ENCODE data around the gene PCDHGB4.

GRCh38 chr5:141398608-141399007 is 11.1 kb downstream of the PCDHGB4 start:
- TF ChIP-seq, protein P1, sequence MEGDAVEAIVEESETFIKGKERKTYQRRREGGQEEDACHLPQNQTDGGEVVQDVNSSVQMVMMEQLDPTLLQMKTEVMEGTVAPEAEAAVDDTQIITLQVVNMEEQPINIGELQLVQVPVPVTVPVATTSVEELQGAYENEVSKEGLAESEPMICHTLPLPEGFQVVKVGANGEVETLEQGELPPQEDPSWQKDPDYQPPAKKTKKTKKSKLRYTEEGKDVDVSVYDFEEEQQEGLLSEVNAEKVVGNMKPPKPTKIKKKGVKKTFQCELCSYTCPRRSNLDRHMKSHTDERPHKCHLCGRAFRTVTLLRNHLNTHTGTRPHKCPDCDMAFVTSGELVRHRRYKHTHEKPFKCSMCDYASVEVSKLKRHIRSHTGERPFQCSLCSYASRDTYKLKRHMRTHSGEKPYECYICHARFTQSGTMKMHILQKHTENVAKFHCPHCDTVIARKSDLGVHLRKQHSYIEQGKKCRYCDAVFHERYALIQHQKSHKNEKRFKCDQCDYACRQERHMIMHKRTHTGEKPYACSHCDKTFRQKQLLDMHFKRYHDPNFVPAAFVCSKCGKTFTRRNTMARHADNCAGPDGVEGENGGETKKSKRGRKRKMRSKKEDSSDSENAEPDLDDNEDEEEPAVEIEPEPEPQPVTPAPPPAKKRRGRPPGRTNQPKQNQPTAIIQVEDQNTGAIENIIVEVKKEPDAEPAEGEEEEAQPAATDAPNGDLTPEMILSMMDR (IDR thresholded peaks at IDR 0.05; ENCODE audit: poor library complexity, severe bottlenecking): no peak
- TF ChIP-seq EP300 (conservative IDR thresholded peaks at IDR 0.05; ENCODE audit: poor library complexity, severe bottlenecking) (no peak), EZH2 (IDR thresholded peaks at IDR 0.05; ENCODE audit: borderline replicate concordance, insufficient read depth, low read length, poor library complexity, severe bottlenecking) (no peak), TAF1 (IDR thresholded peaks at IDR 0.05; ENCODE audit: low read depth) (no peak)
